Panc1 (cell line): ENCODE measurements around the gene SETDB1. TPM values are rescaled to one million over a fixed set of nuclear protein-coding genes. Genes with fewer than 3 reads are reported as not detected.
"Not testable (repeated sequence)": the region's sequence is repeated elsewhere in the genome, so short reads cannot be mapped to it uniquely, and the experiment has no call there.

Source experiments
- ATAC-seq: fragments of 200-7000 bp; cut with Tn5 transposase; 2 replicates; pipeline ENCODE4 v1.9.1; 2020; ENCODE audit warnings: mild to moderate bottlenecking, moderate library complexity
- Bru-seq: library from RNA; stranded (reverse); fragments of 400-500 nt; gene quantifications from one replicate; lab custom pipeline; 2021; lab: Mats Ljungman, UMichigan
- BruChase-seq, 2 experiments: library from RNA; stranded (reverse); fragments of 400-500 nt; gene quantifications; one replicate each; lab custom pipeline; 2021; lab: Mats Ljungman, UMichigan
- BruUV-seq: library from RNA; stranded (reverse); fragments of 400-500 nt; replicated peaks from 2 replicates; lab custom pipeline; 2021; lab: Mats Ljungman, UMichigan
- CTCF ChIA-PET: fragments of 300-600 bp; sonication (Branson Sonifier 250); formaldehyde crosslinking; loops from one replicate; lab custom pipeline; 2022; ENCODE audit warnings: antibody characterized with exemption; lab: Charles Lee
- POLR2A ChIA-PET: fragments of 300-600 bp; sonication (Branson Sonifier 250); formaldehyde crosslinking; loops from one replicate; lab custom pipeline; 2022; ENCODE audit warnings: antibody characterized with exemption; lab: Charles Lee
- DNase-seq: peaks from one replicate; pipeline ENCODE4 v3.0.0-alpha.2; 2010; ENCODE audit warnings: low read depth, low spot score
- H3K27ac ChIP-seq: 2 replicates; pipeline ENCODE4 v1.5.1; 2011; ENCODE audit warnings: mild to moderate bottlenecking, low read length, inconsistent platforms
- H3K27me3 ChIP-seq: fragments of 200-500 bp; sonication (Bioruptor generic); 2 replicates; pipeline ENCODE4 v1.6.0; 2014; ENCODE audit warnings: low read length, inconsistent platforms; ENCODE audit not compliant: control insufficient read depth, insufficient read depth
- H3K36me3 ChIP-seq: fragments of 200-500 bp; sonication (Bioruptor generic); 2 replicates; pipeline ENCODE4 v1.5.1; 2014; ENCODE audit warnings: inconsistent platforms, mild to moderate bottlenecking, low read length, moderate library complexity; ENCODE audit not compliant: control insufficient read depth, insufficient read depth
- H3K4me1 ChIP-seq: 2 replicates; pipeline ENCODE4 v1.5.1; 2011; ENCODE audit warnings: inconsistent platforms, mild to moderate bottlenecking, low read length, moderate library complexity; ENCODE audit not compliant: control insufficient read depth, insufficient read depth
- H3K4me3 ChIP-seq, 2 experiments: 2 replicates each; pipeline ENCODE4 v1.5.1; 2011 to 2012; ENCODE audit warnings: low read depth in 2 of 2, low read length in 2 of 2, mild to moderate bottlenecking in 2 of 2, inconsistent platforms in 1 of 2, moderate library complexity in 1 of 2
- H3K9me3 ChIP-seq: fragments of 200-500 bp; sonication (Bioruptor generic); 2 replicates; pipeline ENCODE4 v1.5.1; 2014; ENCODE audit warnings: low read depth, mild to moderate bottlenecking, inconsistent platforms, low read length, moderate library complexity; ENCODE audit not compliant: control insufficient read depth, insufficient read depth
- POLR2AphosphoS5 ChIP-seq: IDR thresholded peaks from 2 replicates; pipeline ENCODE4 v1.6.1; 2012; ENCODE audit warnings: mild to moderate bottlenecking, low read depth, low read length, moderate library complexity
- SIN3A ChIP-seq: IDR thresholded peaks from 2 replicates; pipeline ENCODE4 v1.6.1; 2012; ENCODE audit warnings: low read depth, mild to moderate bottlenecking, low read length, moderate library complexity, borderline replicate concordance; ENCODE audit not compliant: insufficient read depth
- TCF7L2 ChIP-seq: IDR thresholded peaks from 2 replicates; pipeline ENCODE4 v1.6.1; 2011; ENCODE audit warnings: mild to moderate bottlenecking, low read depth, low read length, inconsistent platforms
- in situ Hi-C: cut with HindIII; loops from 2 replicates; pipeline ENCODE4 v1.10.0; 2016; ENCODE audit warnings: low sequenced_read_pairs, low pct_unique_long_range_greater_than_20kb
- intact Hi-C: fragments of 100-400 bp; cut with micrococcal nuclease; formaldehyde crosslinking; loops from one replicate; pipeline ENCODE4 v1.10.0; 2022; ENCODE audit not compliant: unreplicated experiment
- long read RNA-seq: library from polyadenylated mRNA; unstranded; transcript quantifications from one replicate; pipeline ENCODE4 v2.0.0, GENCODE V29; 2021; ENCODE audit not compliant: unreplicated experiment
- polyA plus RNA-seq: library from polyadenylated mRNA; unstranded; fragments of >200 nt; gene quantifications from one replicate; pipeline ENCODE4 v1.2.1, GENCODE V29; 2012; ENCODE audit warnings: missing spikeins; ENCODE audit not compliant: insufficient read length
- total RNA-seq: library from RNA; stranded (reverse); gene quantifications from one replicate; pipeline ENCODE4 v1.2.1, GENCODE V29; 2021; ENCODE audit not compliant: unreplicated experiment
- TF ChIP-seq, protein P1 (sequence below), 2 experiments: IDR thresholded peaks; 2 replicates each; pipeline ENCODE4 v1.6.1; 2011 to 2012; ENCODE audit warnings: low read depth in 2 of 2, control low read depth in 1 of 2, low read length in 1 of 2, mild to moderate bottlenecking in 1 of 2, moderate library complexity in 1 of 2; ENCODE audit not compliant: insufficient read depth in 1 of 2
- TF ChIP-seq, protein P2 (sequence below): fragments of 450-650 bp; IDR thresholded peaks from 2 replicates; pipeline ENCODE4 v1.5.1; 2017; ENCODE audit warnings: mild to moderate bottlenecking

The SETDB1 gene
- total RNA-seq (43.3 TPM), Bru-seq, nascent RNA (percentile 83 among the genes with signal in this experiment), BruChase-seq, experiment 1, labeled RNA remaining after a 2-hour chase (percentile 82 among the genes with signal in this experiment), BruChase-seq, experiment 2, labeled RNA remaining after a 6-hour chase (percentile 79 among the genes with signal in this experiment)
- 25.4 TPM for polyA plus RNA-seq
- long read RNA-seq, full-length matches to known transcripts: 1 of 19 reads
- long read RNA-seq, partial matches to known transcripts: 10 of 19 reads
- long read RNA-seq, other reads (novel, unspliced or antisense): 8 of 19 reads

DNA sequence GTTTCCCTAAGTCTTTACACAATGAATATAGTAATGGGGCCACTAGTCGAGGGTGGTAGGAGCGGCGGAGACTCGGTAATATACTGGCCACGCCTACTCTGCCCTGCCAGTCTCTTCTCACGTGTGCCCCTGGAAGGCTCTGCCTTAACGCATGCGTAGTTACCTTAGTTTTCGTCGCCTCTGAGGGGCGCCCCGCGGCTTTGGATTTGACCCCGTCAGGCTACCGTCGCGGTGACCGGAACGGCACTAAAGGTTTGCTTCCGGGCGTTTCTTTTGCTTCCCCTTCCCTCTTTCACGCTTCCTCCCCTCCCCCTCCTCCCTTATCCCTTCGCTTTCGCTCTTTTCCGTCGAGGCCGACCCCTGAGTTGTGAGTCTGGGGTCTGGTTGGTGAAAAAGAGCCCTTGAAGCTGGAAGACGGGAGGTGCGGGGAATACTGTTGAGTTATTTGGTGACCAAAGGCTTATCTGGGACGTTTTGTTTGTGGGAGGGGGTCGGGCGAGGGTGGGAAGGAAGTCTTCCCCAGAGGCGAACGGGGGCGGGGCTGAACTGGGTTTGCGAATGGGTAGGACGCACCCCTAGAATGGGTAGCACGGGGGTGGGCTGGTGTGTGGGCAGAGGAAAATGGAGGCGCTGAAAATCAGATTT, at the start of gene SETDB1:
TSS of gene SETDB1 (plus strand) at position 267 of the 645 bp plus-strand sequence. CDS start 1,352 bp downstream, outside the sequence.
- in situ Hi-C loops: no loop called here
- TF ChIP-seq, protein P1, sequence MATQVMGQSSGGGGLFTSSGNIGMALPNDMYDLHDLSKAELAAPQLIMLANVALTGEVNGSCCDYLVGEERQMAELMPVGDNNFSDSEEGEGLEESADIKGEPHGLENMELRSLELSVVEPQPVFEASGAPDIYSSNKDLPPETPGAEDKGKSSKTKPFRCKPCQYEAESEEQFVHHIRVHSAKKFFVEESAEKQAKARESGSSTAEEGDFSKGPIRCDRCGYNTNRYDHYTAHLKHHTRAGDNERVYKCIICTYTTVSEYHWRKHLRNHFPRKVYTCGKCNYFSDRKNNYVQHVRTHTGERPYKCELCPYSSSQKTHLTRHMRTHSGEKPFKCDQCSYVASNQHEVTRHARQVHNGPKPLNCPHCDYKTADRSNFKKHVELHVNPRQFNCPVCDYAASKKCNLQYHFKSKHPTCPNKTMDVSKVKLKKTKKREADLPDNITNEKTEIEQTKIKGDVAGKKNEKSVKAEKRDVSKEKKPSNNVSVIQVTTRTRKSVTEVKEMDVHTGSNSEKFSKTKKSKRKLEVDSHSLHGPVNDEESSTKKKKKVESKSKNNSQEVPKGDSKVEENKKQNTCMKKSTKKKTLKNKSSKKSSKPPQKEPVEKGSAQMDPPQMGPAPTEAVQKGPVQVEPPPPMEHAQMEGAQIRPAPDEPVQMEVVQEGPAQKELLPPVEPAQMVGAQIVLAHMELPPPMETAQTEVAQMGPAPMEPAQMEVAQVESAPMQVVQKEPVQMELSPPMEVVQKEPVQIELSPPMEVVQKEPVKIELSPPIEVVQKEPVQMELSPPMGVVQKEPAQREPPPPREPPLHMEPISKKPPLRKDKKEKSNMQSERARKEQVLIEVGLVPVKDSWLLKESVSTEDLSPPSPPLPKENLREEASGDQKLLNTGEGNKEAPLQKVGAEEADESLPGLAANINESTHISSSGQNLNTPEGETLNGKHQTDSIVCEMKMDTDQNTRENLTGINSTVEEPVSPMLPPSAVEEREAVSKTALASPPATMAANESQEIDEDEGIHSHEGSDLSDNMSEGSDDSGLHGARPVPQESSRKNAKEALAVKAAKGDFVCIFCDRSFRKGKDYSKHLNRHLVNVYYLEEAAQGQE (IDR thresholded peaks at IDR 0.05; ENCODE audit: insufficient read depth in 1 of 2, low read depth in 2 of 2, low read length in 1 of 2): 0 out of 4 replicates have a peak, but pooled peaks of 1 of the 2 experiments have one; percentile 22
- TF ChIP-seq SIN3A: no peak; the same call in 1 of the 2 replicates
- TF ChIP-seq POLR2AphosphoS5: peak; percentile 78; the same call in 1 of the 2 replicates
- TF ChIP-seq, protein P2, sequence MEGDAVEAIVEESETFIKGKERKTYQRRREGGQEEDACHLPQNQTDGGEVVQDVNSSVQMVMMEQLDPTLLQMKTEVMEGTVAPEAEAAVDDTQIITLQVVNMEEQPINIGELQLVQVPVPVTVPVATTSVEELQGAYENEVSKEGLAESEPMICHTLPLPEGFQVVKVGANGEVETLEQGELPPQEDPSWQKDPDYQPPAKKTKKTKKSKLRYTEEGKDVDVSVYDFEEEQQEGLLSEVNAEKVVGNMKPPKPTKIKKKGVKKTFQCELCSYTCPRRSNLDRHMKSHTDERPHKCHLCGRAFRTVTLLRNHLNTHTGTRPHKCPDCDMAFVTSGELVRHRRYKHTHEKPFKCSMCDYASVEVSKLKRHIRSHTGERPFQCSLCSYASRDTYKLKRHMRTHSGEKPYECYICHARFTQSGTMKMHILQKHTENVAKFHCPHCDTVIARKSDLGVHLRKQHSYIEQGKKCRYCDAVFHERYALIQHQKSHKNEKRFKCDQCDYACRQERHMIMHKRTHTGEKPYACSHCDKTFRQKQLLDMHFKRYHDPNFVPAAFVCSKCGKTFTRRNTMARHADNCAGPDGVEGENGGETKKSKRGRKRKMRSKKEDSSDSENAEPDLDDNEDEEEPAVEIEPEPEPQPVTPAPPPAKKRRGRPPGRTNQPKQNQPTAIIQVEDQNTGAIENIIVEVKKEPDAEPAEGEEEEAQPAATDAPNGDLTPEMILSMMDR: no peak
- TF ChIP-seq TCF7L2: 0 out of 2 replicates have a peak, but pooled peaks have one; percentile 17
- H3K27me3 ChIP-seq: no peaks in the 10 kb centered on the region
- H3K36me3 ChIP-seq: peaks cover 8% of the 10 kb centered on the region
- no peaks in the 10 kb centered on the region; the same call in 1 of the 2 replicates for H3K4me1 ChIP-seq
- ATAC-seq (peak; percentile 99), DNase-seq (peak; percentile 92)
- peak within 1 kb of the TSS; percentile 66 to 96 for H3K4me3 ChIP-seq
- BruUV-seq: no TSS peak
- ChIA-PET CTCF (no interaction called here), POLR2A (interaction anchor here (0.6 kb wide), 2 partner anchors 45 to 56 kb away, joined by 4 to 13 read pairs; no protein-coding TSS in a partner anchor)
- no peaks in the 10 kb centered on the region for H3K9me3 ChIP-seq
- H3K27ac ChIP-seq: peak within 1 kb of the TSS; percentile 97
- intact Hi-C loops: no loop called here

DNA sequence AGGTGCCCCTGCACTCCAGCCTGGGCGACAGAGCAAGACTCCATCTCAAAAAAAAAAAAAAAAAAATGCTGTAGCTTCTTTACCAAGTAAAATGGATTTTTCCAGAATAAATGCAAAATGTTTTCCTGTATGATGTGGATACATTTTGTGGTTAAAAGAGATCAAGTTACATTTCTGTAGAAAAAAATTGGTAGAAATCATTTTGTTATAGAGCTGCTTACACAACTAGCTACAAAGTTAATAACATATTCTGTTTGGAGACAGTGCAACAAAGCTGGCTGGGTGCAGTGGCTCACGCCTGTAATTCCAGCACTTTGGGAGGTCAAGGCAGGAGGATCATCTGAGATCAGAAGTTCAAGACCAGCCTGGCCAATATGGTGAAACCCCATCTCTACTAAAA, 47.2 kb upstream of the SETDB1 start:
- intact Hi-C loops, H3K9me3 ChIP-seq, H3K27ac ChIP-seq, H3K4me3 ChIP-seq, DNase-seq, H3K36me3 ChIP-seq, H3K27me3 ChIP-seq, ATAC-seq, BruUV-seq, in situ Hi-C loops, CTCF ChIA-PET: not testable (repeated sequence)
- peaks cover 12% of the 10 kb centered on the region for H3K4me1 ChIP-seq
- POLR2A ChIA-PET: interaction anchor here (0.6 to 0.7 kb wide), 2 partner anchors 33 to 710 kb away, joined by 5 to 7 read pairs; no protein-coding TSS in a partner anchor
